Upper lobe of right lung (tissue), 1 donor: ENCODE measurements around the gene RIMKLB. TPM values are rescaled to one million over a fixed set of nuclear protein-coding genes. Genes with fewer than 3 reads are reported as not detected.

Experiments used
- ATAC-seq: fragments of 200-7000 bp; cut with Tn5 transposase; one replicate; pipeline ENCODE4 v1.9.1; 2020; ENCODE audit warnings: mild to moderate bottlenecking, moderate library complexity
- DNase-seq: peaks from one replicate; pipeline ENCODE4 v3.0.0-alpha.2; 2020
- H3K27ac ChIP-seq: fragments of 200-600 bp; one replicate; pipeline ENCODE4 v1.8.0; 2022
- H3K27me3 ChIP-seq: fragments of 200-600 bp; one replicate; pipeline ENCODE4 v1.8.0; 2022; ENCODE audit warnings: mild to moderate bottlenecking
- H3K36me3 ChIP-seq: fragments of 200-600 bp; one replicate; pipeline ENCODE4 v1.8.0; 2022
- H3K4me1 ChIP-seq: fragments of 200-600 bp; one replicate; pipeline ENCODE4 v1.8.0; 2022
- H3K4me3 ChIP-seq: fragments of 200-600 bp; one replicate; pipeline ENCODE4 v1.8.0; 2022; ENCODE audit warnings: mild to moderate bottlenecking
- H3K9me3 ChIP-seq: fragments of 200-600 bp; one replicate; pipeline ENCODE4 v1.8.0; 2022
- intact Hi-C: fragments of 100-400 bp; cut with DNase I; formaldehyde crosslinking; loops from one replicate; pipeline ENCODE4 v1.11.0; 2022
- total RNA-seq: library from RNA; stranded (reverse); fragmentation: NEBNext Ultra II Directional; extraction: Animal tissue kit (Norgen Biotek cat#: 25700); gene quantifications from one replicate; pipeline ENCODE4 v1.2.1, GENCODE V29; 2021
- TF ChIP-seq, protein P1 (sequence below): fragments of 200-600 bp; IDR thresholded peaks from one replicate; pipeline ENCODE4 v1.8.0; 2022; ENCODE audit warnings: antibody characterized with exemption
- donor health status: DM: no; HTN: yes; CAD: no; lungs with severe emphysema.

Gene RIMKLB
- total RNA-seq, 1 donor from 2014 or later: 32.0 TPM

DNA sequence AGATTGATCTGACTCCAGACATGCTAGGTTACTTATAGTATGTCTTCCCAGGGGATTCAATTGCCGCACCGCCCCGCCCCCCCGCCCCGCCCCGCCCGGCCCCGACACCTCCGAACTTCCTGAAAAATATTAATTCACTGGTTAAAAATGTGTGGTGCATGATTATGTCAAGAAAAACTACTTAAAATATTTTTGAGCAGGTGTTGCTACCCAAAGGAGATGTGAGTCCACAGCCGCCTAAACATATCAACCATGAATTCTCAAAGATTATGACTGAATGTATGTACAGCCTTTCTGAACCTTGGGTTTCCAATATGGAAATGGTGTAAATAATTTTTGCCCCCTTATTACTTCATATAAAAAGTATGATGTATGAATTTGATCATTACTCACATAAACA lies 2.7 kb upstream of the RIMKLB start:
- TF ChIP-seq, protein P1, sequence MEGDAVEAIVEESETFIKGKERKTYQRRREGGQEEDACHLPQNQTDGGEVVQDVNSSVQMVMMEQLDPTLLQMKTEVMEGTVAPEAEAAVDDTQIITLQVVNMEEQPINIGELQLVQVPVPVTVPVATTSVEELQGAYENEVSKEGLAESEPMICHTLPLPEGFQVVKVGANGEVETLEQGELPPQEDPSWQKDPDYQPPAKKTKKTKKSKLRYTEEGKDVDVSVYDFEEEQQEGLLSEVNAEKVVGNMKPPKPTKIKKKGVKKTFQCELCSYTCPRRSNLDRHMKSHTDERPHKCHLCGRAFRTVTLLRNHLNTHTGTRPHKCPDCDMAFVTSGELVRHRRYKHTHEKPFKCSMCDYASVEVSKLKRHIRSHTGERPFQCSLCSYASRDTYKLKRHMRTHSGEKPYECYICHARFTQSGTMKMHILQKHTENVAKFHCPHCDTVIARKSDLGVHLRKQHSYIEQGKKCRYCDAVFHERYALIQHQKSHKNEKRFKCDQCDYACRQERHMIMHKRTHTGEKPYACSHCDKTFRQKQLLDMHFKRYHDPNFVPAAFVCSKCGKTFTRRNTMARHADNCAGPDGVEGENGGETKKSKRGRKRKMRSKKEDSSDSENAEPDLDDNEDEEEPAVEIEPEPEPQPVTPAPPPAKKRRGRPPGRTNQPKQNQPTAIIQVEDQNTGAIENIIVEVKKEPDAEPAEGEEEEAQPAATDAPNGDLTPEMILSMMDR: no peak
- Histone ChIP-seq H3K4me3 (no peak overlapping the region), H3K4me1 (peaks cover 30% of the 10 kb centered on the region), H3K36me3 (no peaks in the 10 kb centered on the region), H3K27me3 (no peaks in the 10 kb centered on the region), H3K9me3 (no peaks in the 10 kb centered on the region), H3K27ac (no peak overlapping the region)
- ATAC-seq: no peak
- DNase-seq: no peak
- intact Hi-C loops: no loop called here

DNA sequence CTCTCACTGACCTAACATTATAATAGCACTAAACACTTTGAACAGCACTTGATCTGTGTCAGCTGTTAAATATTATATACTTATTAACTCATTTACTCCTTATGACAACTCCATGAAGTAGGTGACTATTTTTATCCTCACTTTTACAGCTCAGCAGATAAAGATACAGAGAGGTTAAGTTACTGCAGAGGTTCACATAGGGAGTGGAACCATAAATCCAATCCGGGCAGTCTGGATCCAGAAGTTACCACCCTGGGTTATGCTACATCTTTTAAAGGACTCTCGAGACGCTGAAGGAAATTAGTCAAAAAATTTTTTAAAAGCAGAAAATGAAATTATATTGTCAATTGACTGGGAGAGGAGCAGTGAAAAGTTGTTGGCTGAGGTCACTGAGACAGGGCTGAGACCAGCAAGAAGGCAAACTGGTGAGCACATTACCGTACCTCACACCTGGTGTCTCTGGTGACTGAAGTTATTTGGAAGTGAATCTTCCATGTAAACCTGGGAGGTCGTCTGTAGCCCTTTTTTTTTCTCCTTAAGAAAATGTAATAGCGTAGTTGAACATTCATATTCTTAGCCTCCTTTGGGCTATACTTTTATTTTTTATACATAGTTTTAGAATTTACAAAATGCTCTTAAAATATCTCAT lies 1.2 kb upstream of the RIMKLB start:
- no peak for ATAC-seq
- H3K36me3 ChIP-seq: no peaks in the 10 kb centered on the region
- TF ChIP-seq, protein P1: no peak
- peaks cover 37% of the 10 kb centered on the region for H3K4me1 ChIP-seq
- no peaks in the 10 kb centered on the region for H3K27me3 ChIP-seq
- H3K27ac ChIP-seq: peak overlapping the region; percentile 88
- H3K9me3 ChIP-seq: no peaks in the 10 kb centered on the region
- intact Hi-C loops: no loop called here
- no peak for DNase-seq
- H3K4me3 ChIP-seq: peak overlapping the region; percentile 80

DNA sequence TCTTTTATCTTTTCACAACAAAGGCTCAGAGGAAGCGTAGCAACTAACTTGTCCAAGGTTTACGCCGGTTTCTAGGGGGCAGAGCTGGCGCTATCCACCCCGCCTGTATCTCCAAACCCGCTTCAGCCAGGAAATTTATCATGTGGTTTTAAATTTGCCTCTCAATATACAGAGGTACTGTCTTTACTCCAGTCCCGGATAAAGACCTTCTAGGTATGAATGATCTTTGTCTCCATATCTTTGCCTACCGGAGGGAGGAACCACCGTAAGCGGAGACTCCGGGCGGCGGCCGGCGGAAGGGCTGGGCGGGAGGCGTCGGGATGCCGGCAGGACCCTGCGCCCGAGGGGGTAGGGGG lies 693 bp upstream of the RIMKLB start:
- TF ChIP-seq, protein P1: no peak
- intact Hi-C loops: no loop called here
- peak overlapping the region; percentile 88 for H3K27ac ChIP-seq
- no peaks in the 10 kb centered on the region for H3K9me3 ChIP-seq
- H3K27me3 ChIP-seq: no peaks in the 10 kb centered on the region
- H3K4me3 ChIP-seq: peak overlapping the region; percentile 80
- peaks cover 36% of the 10 kb centered on the region for H3K4me1 ChIP-seq
- H3K36me3 ChIP-seq: no peaks in the 10 kb centered on the region
- ATAC-seq: peak; percentile 2
- no peak for DNase-seq

DNA sequence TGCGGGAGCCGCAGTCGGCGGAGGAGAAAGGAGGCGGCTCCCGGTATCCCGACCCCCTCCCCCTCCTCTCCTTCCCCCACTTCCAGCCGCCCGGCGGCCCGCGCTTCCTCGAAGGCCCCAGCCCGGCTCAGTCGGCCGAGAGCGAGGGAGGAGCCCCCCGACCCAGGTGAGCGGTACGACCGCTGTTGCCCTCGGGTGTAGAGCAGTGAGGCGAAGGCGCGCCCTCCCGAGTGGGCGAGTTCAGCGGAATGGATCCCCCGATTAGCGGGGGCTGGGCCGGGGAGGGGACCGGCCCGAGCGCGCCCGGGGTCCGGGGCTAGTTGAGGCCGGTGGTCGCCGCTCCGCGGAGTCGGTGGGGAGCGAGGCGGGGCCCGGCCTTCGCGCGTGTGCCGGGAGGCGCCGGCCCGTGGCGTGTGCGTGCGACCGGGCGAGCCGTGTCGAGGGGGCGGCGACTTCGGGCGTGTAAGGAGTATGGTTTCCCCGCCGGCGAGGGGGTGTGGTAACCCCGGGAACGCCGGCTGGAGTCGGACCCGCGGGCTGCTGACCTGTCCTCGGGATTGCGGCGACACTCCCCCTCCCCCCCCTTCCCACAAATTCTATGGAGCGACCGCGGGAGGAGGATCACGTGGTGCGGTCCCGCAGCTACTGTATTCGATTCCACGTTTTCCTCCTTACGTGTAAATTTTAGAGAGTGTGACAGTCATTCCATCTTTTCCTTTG lies 501 bp downstream of the RIMKLB start:
- ATAC-seq: peak; percentile 76
- Histone ChIP-seq H3K9me3 (no peaks in the 10 kb centered on the region), H3K27ac (peak overlapping the region; percentile 87), H3K27me3 (no peaks in the 10 kb centered on the region), H3K4me3 (peak overlapping the region; percentile 80), H3K36me3 (no peaks in the 10 kb centered on the region), H3K4me1 (peaks cover 25% of the 10 kb centered on the region)
- intact Hi-C loops: no loop called here
- TF ChIP-seq, protein P1: no peak
- peak; percentile 85 for DNase-seq

DNA sequence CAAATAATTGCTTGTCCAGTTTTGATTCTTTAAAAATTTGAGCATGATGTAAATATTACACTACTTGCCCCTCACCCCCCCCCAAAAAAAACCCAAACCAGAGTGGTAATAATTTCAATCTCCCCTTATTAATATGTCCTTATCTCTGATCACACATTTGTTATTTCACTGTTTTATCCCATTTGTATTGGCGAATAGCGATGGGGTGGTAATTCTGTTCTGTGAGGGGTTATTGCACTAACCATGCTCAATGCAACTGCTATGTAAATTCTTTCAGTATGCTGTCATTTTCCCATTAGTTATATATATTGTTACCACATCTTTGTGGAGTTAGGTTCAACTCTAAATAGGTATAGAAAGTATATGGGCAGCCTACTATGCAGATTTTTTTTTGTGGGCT lies 1.1 kb downstream of the RIMKLB start:
- Histone ChIP-seq H3K36me3 (no peaks in the 10 kb centered on the region), H3K27me3 (no peaks in the 10 kb centered on the region), H3K4me3 (peak overlapping the region; percentile 80), H3K9me3 (no peaks in the 10 kb centered on the region), H3K4me1 (peaks cover 25% of the 10 kb centered on the region), H3K27ac (no peak overlapping the region)
- DNase-seq: no peak
- ATAC-seq: no peak
- intact Hi-C loops: no loop called here
- TF ChIP-seq, protein P1: no peak
